COR-L47 (cell line): Measurements from ENCODE around the gene OR6X1.
"Not testable (repeated sequence)": the region's sequence is repeated elsewhere in the genome, so short reads cannot be mapped to it uniquely, and the experiment has no call there.

ENCODE experiments used
- DNase-seq: peaks from one replicate; lab custom pipeline; 2025; lab: John Stamatoyannopoulos, UW

Gene OR6X1

DNA sequence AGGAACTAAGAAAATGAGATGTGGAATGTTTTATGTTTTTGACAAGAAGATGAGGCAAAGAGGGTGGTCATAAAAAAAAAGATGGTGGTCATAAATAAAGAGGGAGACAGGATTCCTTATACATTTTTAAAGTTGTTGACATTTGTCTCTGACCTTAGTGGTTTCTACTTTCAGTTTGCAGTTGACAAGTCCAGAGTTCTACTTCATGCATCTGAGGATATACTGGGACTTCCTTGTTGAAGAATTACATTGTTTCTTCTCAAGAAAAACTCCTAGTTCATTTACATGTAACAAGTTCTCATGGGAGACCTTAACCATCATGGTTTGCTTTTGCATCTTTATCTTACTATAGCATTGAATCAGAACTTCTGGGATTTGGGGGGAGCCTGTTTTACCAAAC lies 1.2 kb downstream of the OR6X1 start:
- DNase-seq, result no peak

DNA sequence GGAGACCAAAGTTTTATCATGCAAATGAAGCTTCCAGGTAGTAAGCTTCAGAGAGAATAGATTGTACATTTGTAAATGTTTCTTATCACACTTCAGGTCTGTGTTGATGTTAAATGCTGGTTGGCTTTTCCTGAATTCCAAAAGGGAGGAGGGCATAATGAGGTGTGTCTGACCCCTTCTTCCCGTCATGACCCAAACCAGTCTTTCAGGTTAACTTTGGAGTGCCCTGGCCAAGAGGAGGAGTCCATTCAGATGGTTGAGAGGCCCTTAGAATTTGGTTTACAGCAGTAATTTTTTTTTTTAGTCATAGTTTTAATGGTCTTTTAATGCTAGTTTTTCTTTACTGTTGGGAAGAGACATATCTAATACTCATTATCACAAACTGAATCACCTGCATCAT lies 2.5 kb downstream of the OR6X1 start:
- DNase-seq, result no peak

DNA sequence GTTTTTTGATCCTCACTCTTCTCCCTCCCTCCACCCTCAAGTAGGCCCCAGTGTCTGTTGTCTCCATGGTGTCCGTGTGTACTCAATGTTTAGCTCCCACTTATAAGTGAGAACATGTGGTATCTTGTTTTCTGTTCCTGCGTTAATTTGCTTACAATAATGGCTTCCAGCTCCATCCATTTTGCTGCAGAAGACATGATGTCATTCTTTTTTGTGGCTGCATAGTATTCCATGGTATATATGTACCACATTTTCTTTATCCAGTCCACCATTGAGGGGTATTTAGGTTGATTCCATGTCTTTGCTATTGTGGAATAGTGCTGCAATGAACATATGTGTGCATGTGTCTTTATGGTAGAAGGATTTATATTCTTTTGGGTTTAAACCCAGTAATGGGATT lies 6.0 kb downstream of the OR6X1 start:
- DNase-seq, result not testable (repeated sequence)

DNA sequence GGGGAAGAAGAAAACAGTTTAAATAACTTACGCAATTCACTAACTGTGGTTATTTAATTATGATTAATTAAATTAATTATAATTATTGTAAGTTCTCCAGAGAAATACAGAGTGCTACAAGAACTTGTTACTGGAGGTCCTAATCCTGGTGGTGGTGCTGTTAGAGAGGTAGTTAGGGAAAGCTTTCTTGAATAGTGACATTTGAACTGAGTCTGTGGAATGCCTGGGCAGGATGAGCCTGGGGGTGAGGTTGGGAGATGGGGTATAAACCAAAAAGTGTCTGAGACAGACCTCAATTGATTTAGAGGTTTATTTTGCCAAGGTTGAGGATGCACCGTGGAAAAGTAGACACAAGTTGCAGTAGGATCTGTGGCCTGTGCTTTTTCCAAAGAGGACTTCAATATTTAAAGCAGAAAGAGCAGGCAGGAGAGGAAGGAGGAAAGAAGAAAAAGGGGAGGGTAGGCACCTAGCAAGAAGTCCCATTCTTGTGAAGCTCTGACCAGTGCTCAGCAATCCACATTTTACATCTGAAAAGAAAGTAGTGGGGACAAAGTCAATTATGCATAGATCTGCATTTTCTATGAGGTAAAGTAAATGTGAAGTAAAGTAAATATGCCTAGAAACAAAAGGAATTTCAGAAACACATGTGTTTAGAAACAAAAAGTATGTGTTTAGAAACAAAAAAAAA lies 8.4 kb downstream of the OR6X1 start:
- DNase-seq, result no peak

DNA sequence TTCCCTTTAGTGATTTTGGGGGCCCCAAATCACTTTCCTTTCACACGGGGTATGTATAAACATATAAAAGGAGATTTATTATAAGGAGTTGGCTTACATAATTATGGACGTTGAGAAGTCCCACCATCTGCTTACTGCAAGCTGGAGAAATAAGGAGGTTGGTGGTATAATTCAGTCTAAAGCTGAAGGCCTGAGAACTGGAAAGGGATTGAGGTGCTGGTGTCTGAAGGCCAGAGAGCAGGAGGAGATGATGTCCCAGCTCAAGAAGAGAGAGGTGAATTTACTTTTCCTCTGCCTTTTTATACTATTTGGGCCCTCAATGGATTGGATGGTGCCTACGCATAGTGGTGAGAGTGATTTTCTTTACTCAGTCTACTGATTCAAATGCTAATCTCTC lies 11.6 kb downstream of the OR6X1 start:
- no peak for DNase-seq

DNA sequence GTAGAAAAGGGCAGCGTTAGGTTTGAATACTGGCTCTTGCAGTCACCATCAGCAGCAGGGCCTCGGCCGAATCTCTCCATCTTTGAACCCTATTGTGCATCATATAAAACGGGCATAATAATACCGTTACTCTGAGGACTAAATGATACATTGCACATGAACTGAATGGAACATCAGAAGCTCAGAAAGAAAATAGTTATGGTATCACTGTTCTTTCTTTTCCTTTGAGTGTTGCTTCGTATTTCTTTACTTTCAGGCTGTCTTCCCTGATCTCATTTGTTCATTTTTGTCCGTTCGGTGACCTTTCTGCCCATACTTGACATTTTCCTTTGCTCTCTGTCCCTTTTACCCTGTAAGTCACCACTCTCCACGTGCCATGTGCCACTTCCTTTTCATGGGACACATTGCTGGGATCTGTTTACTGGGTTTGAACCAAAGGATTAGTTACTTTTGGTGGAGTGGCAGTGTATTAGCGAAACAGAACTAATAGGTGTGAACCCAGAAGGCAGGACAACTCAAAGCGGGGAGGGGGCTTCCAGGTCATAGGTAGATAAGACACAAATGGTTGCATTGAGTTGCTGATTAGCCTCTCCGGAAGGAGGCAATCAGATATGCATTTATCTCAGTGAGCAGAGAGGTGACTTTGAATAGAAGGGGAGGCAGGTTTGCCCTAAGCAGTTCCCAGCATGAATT lies 12.1 kb downstream of the OR6X1 start:
- no peak for DNase-seq

DNA sequence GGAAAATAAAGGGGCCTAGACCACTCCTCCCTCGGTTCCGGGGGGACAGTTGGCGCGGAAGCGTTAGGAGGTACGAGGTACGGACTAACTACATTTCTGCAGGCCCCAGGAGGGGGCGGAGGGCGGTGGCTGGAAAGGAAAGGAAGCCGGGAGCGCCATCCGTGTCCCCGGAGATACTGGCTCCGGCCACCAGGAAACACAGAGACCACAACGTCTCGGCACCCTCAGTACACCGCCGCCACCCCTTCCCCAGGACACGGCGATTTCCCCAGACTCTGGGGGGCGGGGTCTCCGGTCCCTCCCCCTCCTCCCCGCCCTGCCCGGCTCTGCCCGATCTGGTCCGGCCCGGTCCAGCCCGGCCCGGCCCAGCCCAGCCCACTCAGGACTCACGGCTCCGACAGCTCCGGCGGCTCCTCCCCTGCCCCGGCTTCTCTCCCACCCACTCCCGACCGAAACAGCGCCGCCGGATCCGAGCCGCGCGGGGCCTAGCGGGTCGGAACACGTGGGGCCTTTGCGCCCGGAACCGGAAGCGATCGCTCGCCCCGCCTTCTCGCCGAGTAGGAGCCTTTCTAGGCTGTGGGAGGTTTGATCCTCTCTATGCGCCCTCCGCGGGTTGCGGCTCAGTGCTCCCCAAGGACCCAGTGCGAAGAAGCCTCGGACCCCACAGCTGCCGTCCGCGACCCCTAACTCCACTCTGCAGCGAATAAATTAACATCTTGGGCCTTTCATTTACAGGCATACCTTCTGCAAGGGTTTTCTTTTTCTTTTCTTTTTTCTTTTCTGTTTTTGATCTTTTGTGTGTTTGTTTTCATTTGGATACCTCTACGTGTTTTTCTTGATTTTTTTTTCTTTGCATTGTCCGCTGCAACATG lies 12.9 kb downstream of the OR6X1 start, which contains the start of gene ZNF202:
TSS of gene ZNF202 (minus strand) at position 502 of the 872 bp plus-strand sequence. CDS start 10,772 bp downstream, outside the sequence.
- DNase-seq, result peak; percentile 90

DNA sequence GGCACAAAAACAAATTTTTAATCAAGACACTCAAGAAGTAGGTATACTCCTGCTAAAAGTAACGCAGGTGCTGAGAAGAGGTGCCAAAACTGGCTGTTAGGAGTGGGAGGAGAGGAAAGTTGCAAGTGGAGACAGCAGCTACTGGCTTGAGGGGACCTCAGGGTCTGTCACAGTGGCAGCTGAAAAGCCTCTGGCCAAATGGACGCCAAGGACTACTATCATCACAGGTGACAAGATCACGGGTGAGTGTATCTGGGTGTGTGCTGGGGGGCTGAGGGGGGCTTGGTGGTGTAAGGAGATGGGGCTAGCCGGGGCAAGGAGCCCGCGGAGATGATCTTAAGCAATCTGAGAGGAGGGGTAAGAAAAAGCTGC lies 13.5 kb downstream of the OR6X1 start:
- DNase-seq, result no peak

DNA sequence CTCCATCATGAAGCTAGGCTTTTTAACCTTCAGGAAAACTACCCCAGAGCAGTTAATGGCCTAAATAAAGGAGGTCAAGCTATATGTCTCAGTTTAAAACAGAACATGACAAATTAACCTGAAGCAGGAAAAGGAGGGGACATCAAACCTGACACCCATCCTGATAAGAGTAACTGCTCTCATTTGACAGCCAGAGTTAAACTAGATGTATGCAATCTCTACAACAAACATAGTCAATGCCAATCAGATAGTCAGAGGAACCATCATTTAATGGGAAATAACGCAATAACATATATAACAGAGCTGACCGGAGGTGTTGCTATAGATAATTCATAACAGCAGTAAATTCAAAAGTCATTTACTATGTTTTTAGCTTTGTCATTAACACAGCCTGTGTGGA lies 15.9 kb downstream of the OR6X1 start:
- no peak for DNase-seq

DNA sequence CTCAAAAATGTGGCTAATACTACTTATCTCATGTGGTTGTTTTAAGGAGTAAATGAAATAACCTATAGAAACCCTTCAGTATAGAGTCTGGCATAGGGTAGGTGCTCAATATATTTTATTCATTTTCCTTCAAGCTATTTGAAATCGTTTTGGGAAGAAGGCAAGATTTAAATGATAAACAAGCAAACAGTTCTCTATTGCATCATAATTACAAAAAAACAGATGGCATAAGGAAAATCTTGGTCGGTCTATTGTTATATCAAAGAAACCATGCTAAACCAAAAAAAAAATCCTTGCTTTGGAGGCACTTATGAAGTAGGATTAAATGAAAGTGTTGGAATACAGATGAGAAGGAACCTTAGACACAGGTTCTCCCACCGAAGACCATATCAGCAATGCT lies 17.5 kb downstream of the OR6X1 start:
- DNase-seq, result no peak

DNA sequence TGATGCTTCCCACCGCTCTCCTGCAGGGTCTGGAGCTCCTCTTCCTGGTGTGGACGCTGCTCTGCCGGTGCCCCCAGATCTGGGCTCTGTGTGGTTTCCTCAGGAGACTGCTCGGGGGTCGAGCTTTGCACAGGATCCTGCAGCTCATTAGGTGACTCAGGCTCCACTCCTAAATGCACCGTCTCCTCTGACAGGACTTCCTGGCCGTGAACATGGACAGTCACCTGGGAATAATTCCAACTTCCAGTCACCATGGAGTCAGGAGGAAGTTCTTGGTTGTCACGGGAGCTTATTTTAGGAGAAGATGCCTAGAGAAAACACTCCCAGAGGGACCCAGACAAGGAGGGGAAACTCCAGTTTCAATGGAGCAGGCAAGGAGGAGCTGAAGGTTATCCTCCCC lies 24.7 kb downstream of the OR6X1 start:
- no peak for DNase-seq

DNA sequence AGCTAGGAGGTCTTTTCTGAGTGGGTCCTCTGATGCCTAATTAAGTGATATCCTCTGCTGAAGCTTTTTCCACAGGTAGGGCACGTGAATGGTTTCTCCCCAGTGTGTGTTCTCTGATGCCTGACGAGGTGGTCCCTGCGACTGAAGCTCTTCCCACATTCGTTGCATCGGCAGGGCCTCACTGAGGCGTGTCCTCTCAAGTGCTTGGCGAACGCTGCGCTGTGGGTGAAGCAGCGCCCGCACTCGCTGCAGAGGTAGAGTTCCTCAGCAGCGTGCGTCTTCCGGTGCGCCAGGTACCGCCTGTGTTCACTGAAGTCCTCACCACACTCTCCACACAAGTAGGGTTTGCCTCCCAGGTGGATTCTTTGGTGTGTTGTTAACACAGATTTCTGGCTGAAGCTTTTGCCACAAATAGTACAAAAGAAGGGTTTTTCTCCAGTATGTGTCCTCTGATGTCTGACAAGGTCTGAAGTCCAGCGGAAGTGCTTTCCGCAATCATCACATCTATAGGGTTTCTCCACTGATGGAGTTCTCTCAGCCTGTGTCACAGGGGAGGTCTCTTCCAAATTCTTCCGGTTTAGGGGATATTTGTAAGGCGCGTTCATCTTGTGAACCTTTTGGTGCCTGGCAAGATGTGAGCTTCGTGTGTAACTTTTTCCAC lies 28.2 kb downstream of the OR6X1 start:
- no peak for DNase-seq

DNA sequence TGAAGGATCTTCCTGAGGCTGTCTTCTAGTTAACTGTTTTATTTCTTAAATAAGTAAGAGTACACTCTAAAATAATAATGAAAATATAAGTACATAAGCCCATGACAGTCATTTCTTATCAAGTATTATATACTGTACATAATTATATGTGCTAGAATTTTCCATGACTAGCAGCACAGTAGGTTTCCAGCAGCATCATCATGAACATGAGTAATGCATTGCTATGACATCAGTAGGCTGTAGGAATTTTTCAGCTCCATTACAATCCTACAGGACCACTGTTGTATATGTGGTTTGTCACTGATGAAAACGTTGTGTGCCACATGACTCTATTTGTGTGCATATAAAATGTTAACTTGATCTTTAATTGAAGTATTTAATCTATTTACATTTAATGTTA lies 34.9 kb downstream of the OR6X1 start:
- no peak for DNase-seq

DNA sequence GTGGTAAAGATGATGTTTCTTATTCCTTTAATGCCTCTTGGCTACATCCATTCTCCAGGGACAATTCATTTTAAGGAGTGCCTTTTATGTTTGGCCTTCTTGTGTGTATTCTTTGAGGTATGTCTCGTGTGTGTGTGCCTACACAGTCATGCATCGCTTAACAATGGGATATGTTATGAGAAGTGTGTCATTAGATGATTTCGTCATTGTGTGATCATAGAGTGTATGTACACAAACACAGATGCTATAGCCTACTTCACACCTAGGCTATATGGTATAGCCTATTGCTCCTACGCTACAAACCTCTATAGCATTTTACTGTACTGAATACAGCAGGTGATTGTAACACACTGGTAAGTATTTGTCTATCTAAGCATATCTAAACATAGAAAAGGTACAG lies 35.8 kb downstream of the OR6X1 start:
- DNase-seq, result no peak

DNA sequence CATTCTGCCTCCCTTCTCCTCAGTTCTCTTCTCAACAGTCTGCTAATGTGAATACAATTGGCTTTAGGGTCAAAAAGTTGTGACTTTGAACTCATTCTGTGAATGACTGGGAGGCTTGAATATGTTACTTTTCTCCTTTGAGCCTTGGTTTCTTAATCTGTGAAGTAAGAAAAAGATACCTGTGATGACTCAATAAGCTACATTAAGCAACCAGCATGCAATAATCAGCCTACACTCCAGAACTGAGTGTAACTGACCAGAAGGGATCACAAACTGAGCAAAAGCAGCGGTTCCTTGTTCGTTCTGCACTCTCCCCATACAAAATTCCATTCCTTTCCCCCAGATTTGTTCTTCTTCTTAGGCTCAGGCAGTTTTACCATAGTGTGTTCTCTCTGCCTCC lies 36.3 kb downstream of the OR6X1 start:
- DNase-seq, result no peak

DNA sequence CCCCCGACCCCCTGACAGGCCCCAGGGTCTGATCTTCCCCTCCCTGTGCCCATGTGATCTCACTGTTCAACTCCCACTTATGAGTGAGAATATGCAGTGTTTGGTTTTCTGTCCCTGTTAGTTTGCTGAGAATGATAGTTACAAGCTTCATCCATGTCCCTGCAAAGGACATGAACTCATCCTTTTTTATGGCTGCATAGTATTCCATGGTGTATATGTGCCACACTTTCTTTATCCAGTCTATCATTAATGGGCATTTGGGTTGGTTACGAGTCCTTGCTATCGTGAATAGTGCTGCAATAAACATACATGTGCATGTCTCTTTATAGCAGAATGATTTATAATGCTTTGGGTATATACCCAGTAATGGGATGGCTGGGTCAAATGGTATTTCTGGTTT lies 41.7 kb downstream of the OR6X1 start:
- DNase-seq, result not testable (repeated sequence)

DNA sequence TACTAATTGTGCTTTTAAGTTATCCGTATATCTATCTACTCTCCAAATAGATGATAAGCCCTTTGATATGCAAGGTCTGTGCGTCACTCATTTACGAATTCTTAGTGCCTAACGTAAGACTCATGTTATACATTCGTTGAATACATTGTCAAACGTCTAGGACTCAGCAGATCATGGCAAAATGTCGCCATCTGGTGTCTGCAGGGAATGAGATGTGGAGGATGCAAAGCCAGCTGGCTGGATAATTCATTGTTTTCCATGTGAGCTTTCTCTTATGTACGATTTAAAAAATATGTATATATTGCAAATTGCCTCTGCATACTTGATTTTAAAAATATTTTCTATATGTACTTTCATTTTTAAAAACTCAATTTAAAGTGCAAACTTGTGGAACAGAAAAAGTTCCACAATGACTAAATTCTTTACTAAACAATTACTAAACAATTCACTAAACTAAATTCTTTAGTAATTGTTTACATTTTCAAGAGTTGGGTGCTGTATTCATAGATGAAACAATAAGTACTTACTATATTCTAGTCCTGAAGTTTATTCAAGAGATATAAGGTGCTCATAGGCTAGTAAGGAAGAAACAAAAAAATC lies 46.6 kb downstream of the OR6X1 start:
- peak; percentile 44 for DNase-seq

DNA sequence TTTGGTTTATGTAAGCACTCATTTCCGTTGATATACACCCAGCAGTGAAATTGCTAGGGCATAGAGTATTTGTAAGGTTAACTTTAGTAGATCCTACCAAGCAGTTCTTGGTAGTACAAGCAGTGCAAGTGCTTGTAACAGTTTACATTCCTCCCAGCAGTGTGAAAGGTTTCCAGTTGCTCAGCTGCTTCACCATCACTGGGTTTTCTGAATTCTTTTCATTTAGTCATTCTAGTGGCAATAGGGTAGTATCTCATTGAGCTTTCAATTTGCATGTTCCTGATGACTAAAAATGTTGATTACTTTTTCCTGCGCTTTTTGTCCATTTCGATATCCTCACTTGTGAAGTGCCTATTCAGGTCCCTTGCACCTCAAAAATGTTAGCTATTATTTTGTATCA lies 47.1 kb downstream of the OR6X1 start:
- no peak for DNase-seq

DNA sequence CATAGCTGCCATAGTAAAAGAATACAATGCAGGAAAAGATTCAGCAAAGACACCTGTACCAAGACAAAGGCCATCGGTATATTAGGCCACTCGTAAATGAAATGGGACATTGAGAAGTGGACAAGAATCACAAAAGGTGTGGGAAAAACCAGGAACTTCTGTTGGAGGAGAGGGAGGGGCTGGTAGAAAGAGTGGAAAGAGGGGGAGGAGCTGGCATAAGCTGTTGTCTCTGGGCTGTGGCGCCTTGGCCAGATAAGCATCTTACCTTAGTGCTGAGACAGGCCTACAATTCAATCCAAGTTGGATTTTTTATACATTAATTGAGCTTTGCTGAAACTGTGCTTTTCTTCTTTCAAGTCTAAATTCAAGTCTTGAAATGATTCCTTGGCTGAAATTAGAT lies 50.0 kb downstream of the OR6X1 start:
- DNase-seq, result no peak
